GM12878 (cell line): ENCODE data around the gene REEP3. TPM values are rescaled to one million over a fixed set of nuclear protein-coding genes. Genes with fewer than 3 reads are reported as not detected.

ENCODE experiments used
- ATAC-seq: fragments of 200-7000 bp; cut with Tn5 transposase; 3 replicates; pipeline ENCODE4 v1.9.1; 2020; ENCODE audit warnings: mild to moderate bottlenecking, moderate library complexity
- BruUV-seq: library from RNA; stranded (reverse); fragments of 400-500 nt; replicated peaks from 2 replicates; lab custom pipeline; 2021; lab: Mats Ljungman, UMichigan
- CTCF ChIA-PET: fragments of 300-600 bp; sonication (Branson Sonifier 250); formaldehyde crosslinking; extraction: SDS; loops from one replicate; lab custom pipeline; 2021; ENCODE audit warnings: inconsistent platforms; lab: Yijun Ruan, JAX
- POLR2A ChIA-PET: fragments of 350-600 bp; formaldehyde crosslinking; extraction: SDS; loops from one replicate; lab custom pipeline; 2021; ENCODE audit warnings: inconsistent platforms; lab: Charles Lee
- RAD21 ChIA-PET: fragments of 300-600 bp; sonication (Branson Sonifier 250); formaldehyde crosslinking; loops from one replicate; lab custom pipeline; 2023; ENCODE audit warnings: antibody characterized with exemption; ENCODE audit not compliant: unreplicated experiment; lab: Charles Lee
- SMC1A ChIA-PET: fragments of 300-600 bp; sonication (Branson Sonifier 250); formaldehyde crosslinking; loops from one replicate; lab custom pipeline; 2023; ENCODE audit not compliant: unreplicated experiment, uncharacterized antibody; lab: Charles Lee
- DNase-seq: peaks from one replicate; pipeline ENCODE4 v3.0.0-alpha.2; 2011; ENCODE audit warnings: low read depth, low spot score
- FAIRE-seq: peaks from 3 replicates; lab custom pipeline; 2011; peaks lifted over from hg19 to GRCh38; lab: Jason Lieb, UNC
- H2AFZ ChIP-seq: 2 replicates; pipeline ENCODE4 v1.6.0; 2011; ENCODE audit warnings: low read depth, low read length, control low read depth; ENCODE audit not compliant: control insufficient read depth
- H3K27ac ChIP-seq: 2 replicates; pipeline ENCODE4 v1.5.1; 2011; ENCODE audit warnings: control low read depth; ENCODE audit not compliant: control insufficient read depth, insufficient read depth
- H3K27me3 ChIP-seq, 2 experiments: replicated peaks in 1 of 2; 2 replicates each; pipeline versions ENCODE4 v1.6.0 to v1.6.1; 2011; ENCODE audit warnings: low read length in 1 of 2; ENCODE audit not compliant: control insufficient read depth in 2 of 2, insufficient read depth in 2 of 2
- H3K36me3 ChIP-seq, 2 experiments: 2 replicates each; pipeline ENCODE4 v1.5.1; 2011; ENCODE audit warnings: low read length in 1 of 2; ENCODE audit not compliant: control insufficient read depth in 2 of 2, insufficient read depth in 2 of 2
- H3K4me1 ChIP-seq: 2 replicates; pipeline ENCODE4 v1.6.1; 2011; ENCODE audit warnings: mild to moderate bottlenecking, low read length, moderate library complexity, mixed read lengths; ENCODE audit not compliant: control insufficient read depth, insufficient read depth
- H3K4me2 ChIP-seq: 2 replicates; pipeline ENCODE4 v1.6.0; 2011; ENCODE audit warnings: control low read depth; ENCODE audit not compliant: control insufficient read depth, insufficient read depth
- H3K4me3 ChIP-seq: fragments of 200-600 bp; sonication (generic); 2 replicates; pipeline ENCODE4 v1.5.1; 2016
- H3K79me2 ChIP-seq: 2 replicates; pipeline ENCODE4 v1.6.0; 2011; ENCODE audit warnings: low read length; ENCODE audit not compliant: control insufficient read depth, insufficient read depth
- H3K9ac ChIP-seq: 2 replicates; pipeline ENCODE4 v1.8.0; 2011; ENCODE audit warnings: low read length, control low read depth, mixed read lengths; ENCODE audit not compliant: control insufficient read depth, insufficient read depth
- H3K9me3 ChIP-seq: replicated peaks from 3 replicates; pipeline ENCODE4 v1.5.1; 2011; ENCODE audit warnings: mild to moderate bottlenecking, low read length; ENCODE audit not compliant: control insufficient read depth, insufficient read depth
- H4K20me1 ChIP-seq: 2 replicates; pipeline ENCODE4 v1.6.0; 2011; ENCODE audit not compliant: control insufficient read depth, insufficient read depth
- ASH2L ChIP-seq: fragments of 300-600, 200-600 bp; sonication (generic); IDR thresholded peaks from 2 replicates; pipeline ENCODE4 v1.6.1; 2017; ENCODE audit warnings: low read depth, mild to moderate bottlenecking, borderline replicate concordance
- ATF7 ChIP-seq: fragments of 450-650 bp; IDR thresholded peaks from 2 replicates; pipeline ENCODE4 v1.6.1; 2016; ENCODE audit warnings: low read depth, mild to moderate bottlenecking
- DPF2 ChIP-seq: fragments of 450-650 bp; IDR thresholded peaks from 2 replicates; pipeline ENCODE4 v1.6.1; 2017; ENCODE audit warnings: mild to moderate bottlenecking
- IRF5 ChIP-seq: fragments of 450-650 bp; IDR thresholded peaks from 2 replicates; pipeline ENCODE4 v1.6.1; 2017; ENCODE audit warnings: borderline replicate concordance
- MTA2 ChIP-seq: fragments of 450-650 bp; IDR thresholded peaks from 2 replicates; pipeline ENCODE4 v1.6.1; 2016; ENCODE audit warnings: low read depth, mild to moderate bottlenecking, moderate library complexity
- NBN ChIP-seq: fragments of 450-650 bp; IDR thresholded peaks from 2 replicates; pipeline ENCODE4 v1.6.1; 2016
- NR2F1 ChIP-seq: fragments of 450-650 bp; conservative IDR thresholded peaks from 2 replicates; pipeline ENCODE4 v1.6.1; 2017; ENCODE audit warnings: mild to moderate bottlenecking
- RUNX3 ChIP-seq: IDR thresholded peaks from 2 replicates; pipeline ENCODE4 v1.6.1; 2012; ENCODE audit warnings: low read length, inconsistent platforms
- ZBTB33 ChIP-seq: fragments of 450-650 bp; IDR thresholded peaks from 2 replicates; pipeline ENCODE4 v1.6.1; 2017; ENCODE audit warnings: mild to moderate bottlenecking
- ZBTB40 ChIP-seq: fragments of 450-650 bp; IDR thresholded peaks from 2 replicates; pipeline ENCODE4 v1.6.1; 2016; ENCODE audit warnings: mild to moderate bottlenecking, moderate library complexity, borderline replicate concordance
- WGBS: methylation state at CpG from one replicate; pipeline ENCODE4 v1.1.6; 2016; ENCODE audit warnings: low lambda C conversion rate; ENCODE audit not compliant: insufficient replicate concordance, insufficient coverage; ENCODE audit errors: missing lambda C conversion rate; 5-methylcytosine and 5-hydroxymethylcytosine counted together
- in situ Hi-C: fragments of 300-500 bp; cut with MboI; formaldehyde crosslinking; loops from 9 replicates; pipeline ENCODE4 v1.14.3; 2018; ENCODE audit warnings: mixed read lengths
- intact Hi-C: fragments of 100-400 bp; cut with micrococcal nuclease; formaldehyde crosslinking; loops from one replicate; pipeline ENCODE4 v1.14.2; 2022; ENCODE audit not compliant: unreplicated experiment
- polyA plus RNA-seq, 11 experiments: library from polyadenylated mRNA; depleted of rRNA in 4 of 11; unstranded in 6 of 11; stranded (reverse) in 5 of 11; fragments of >200 nt; fragmentation: Nextera tagmentation in 4 of 11; fragmentation: Illumina TruSeq in 1 of 11; extraction: Ambion mirVana in 4 of 11; extraction: Trizol in 1 of 11; gene quantifications; 1 replicate in 1 of 11; 2 replicates in 10 of 11; pipeline versions ENCODE4 v1.2.1 to v1.2.3, GENCODE V29; 2011 to 2016; ENCODE audit warnings: inconsistent platforms in 2 of 11, missing spikeins in 2 of 11, low read depth in 1 of 11
- total RNA-seq, 4 experiments: library from RNA; depleted of rRNA in 3 of 4; stranded (reverse); fragments of >200 nt in 3 of 4; fragmentation: Illumina TruSeq in 1 of 4; extraction: Trizol in 1 of 4; gene quantifications; 2 replicates each; pipeline versions ENCODE4 v1.2.1 to v1.2.3, GENCODE V29; 2013 to 2021
- TF ChIP-seq, protein P1 (sequence below): IDR thresholded peaks from 2 replicates; pipeline ENCODE4 v1.6.1; 2011; ENCODE audit warnings: borderline replicate concordance, low read depth, mild to moderate bottlenecking, moderate library complexity, low read length; ENCODE audit not compliant: insufficient read depth, poor library complexity, severe bottlenecking
- TF ChIP-seq, protein P2 (sequence below): fragments of 450-650 bp; IDR thresholded peaks from 2 replicates; pipeline ENCODE4 v1.6.1; 2016; ENCODE audit warnings: mild to moderate bottlenecking

REEP3 gene
- total and polyA plus RNA-seq, 10 of the 15 experiments (the other 5 are each of a cell fraction or from before 2014, with no cell fraction given): 4.9 to 25.9 (median 16.2) TPM

GRCh38 chr10:63518690-63519288, 2.4 kb upstream of the REEP3 start:
- Histone ChIP-seq H3K4me1 (peaks cover 19% of the 10 kb centered on the region; the same call in 1 of the 2 replicates), H3K9me3 (peaks cover 8% of the 10 kb centered on the region; the same call in 2 of the 3 replicates), H4K20me1 (no peaks in the 10 kb centered on the region), H3K4me2 (peak overlapping the region; percentile 95), H3K27me3 (no peaks in the 10 kb centered on the region), H3K36me3 (no peaks in the 10 kb centered on the region), H3K79me2 (peaks cover 93% of the 10 kb centered on the region), H3K27ac (peak overlapping the region; percentile 17; the same call in 1 of the 2 replicates), H2AFZ (no peak overlapping the region), H3K9ac (no peak overlapping the region), H3K4me3 (peak overlapping the region; percentile 85)
- ATAC-seq: peak; percentile 5; the same call in 2 of the 3 replicates
- in situ Hi-C loops: no loop called here
- BruUV-seq: no TSS peak
- ChIA-PET POLR2A (interaction anchor here (0.6 to 1.0 kb wide), 3 partner anchors 254 to 707 kb away, joined by 3 to 4 read pairs (median 3); no protein-coding TSS in a partner anchor), SMC1A (interaction anchor here (0.6 to 2.3 kb wide), 11 partner anchors 9 to 352 kb away, joined by 3 to 6 read pairs (median 3); no protein-coding TSS in a partner anchor), RAD21 (interaction anchor here (0.7 to 2.2 kb wide), 6 partner anchors 52 to 255 kb away, joined by 3 to 9 read pairs (median 4); no protein-coding TSS in a partner anchor), CTCF (interaction anchor here (0.8 to 1.1 kb wide), 2 partner anchors 202 to 361 kb away, joined by 3 to 4 read pairs; no protein-coding TSS in a partner anchor)
- FAIRE-seq: no peak
- 81% methylated on average over 6 of the region's 6 CpGs for WGBS
- no peak for DNase-seq
- intact Hi-C loops: loop anchor here (5.0 kb wide), 1 partner anchor 306 kb away; no protein-coding TSS in a partner anchor
- TF ChIP-seq ATF7: 0 out of 2 replicates have a peak, but pooled peaks have one; percentile 20
- no peak for TF ChIP-seq ASH2L
- TF ChIP-seq ZBTB40: no peak
- no peak for TF ChIP-seq IRF5
- no peak for TF ChIP-seq MTA2
- peak; percentile 88 for TF ChIP-seq DPF2
- TF ChIP-seq, protein P1, sequence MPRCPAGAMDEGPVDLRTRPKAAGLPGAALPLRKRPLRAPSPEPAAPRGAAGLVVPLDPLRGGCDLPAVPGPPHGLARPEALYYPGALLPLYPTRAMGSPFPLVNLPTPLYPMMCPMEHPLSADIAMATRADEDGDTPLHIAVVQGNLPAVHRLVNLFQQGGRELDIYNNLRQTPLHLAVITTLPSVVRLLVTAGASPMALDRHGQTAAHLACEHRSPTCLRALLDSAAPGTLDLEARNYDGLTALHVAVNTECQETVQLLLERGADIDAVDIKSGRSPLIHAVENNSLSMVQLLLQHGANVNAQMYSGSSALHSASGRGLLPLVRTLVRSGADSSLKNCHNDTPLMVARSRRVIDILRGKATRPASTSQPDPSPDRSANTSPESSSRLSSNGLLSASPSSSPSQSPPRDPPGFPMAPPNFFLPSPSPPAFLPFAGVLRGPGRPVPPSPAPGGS: no peak
- peak; percentile 22; the same call in 1 of the 2 replicates for TF ChIP-seq RUNX3
- TF ChIP-seq NBN: 0 out of 2 replicates have a peak, but pooled peaks have one; percentile 15
- TF ChIP-seq, protein P2, sequence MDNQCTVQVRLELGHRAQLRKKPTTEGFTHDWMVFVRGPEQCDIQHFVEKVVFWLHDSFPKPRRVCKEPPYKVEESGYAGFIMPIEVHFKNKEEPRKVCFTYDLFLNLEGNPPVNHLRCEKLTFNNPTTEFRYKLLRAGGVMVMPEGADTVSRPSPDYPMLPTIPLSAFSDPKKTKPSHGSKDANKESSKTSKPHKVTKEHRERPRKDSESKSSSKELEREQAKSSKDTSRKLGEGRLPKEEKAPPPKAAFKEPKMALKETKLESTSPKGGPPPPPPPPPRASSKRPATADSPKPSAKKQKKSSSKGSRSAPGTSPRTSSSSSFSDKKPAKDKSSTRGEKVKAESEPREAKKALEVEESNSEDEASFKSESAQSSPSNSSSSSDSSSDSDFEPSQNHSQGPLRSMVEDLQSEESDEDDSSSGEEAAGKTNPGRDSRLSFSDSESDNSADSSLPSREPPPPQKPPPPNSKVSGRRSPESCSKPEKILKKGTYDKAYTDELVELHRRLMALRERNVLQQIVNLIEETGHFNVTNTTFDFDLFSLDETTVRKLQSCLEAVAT: 0 out of 2 replicates have a peak, but pooled peaks have one; percentile 45
- TF ChIP-seq ZBTB33: 0 out of 2 replicates have a peak, but pooled peaks have one; percentile 39
- TF ChIP-seq NR2F1: no peak
